ENCODE data around the gene METAP1D.

DNA sequence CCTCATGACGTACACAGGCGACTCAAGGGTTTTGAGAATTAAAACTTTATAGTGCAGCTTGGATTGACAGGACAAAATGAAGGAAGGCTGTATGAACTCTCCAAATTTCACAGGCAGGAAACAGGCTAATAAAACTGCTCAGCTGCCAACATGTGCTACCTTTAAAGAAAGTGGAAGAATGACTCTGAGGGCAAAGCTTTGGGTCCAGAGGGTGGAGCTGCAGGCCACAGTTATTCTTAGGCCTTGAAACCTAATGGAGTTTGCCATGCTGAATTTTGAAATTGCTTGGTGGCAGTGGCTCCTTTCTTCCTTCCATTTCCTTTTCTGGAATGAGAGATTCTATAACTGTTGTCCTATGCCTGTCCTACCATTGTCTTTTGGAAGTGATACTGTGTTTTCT lies 42.7 kb upstream of the METAP1D start:
- no peak for TF ChIP-seq POLR2A (IDR thresholded peaks at IDR 0.05)
- TF ChIP-seq, protein P1, sequence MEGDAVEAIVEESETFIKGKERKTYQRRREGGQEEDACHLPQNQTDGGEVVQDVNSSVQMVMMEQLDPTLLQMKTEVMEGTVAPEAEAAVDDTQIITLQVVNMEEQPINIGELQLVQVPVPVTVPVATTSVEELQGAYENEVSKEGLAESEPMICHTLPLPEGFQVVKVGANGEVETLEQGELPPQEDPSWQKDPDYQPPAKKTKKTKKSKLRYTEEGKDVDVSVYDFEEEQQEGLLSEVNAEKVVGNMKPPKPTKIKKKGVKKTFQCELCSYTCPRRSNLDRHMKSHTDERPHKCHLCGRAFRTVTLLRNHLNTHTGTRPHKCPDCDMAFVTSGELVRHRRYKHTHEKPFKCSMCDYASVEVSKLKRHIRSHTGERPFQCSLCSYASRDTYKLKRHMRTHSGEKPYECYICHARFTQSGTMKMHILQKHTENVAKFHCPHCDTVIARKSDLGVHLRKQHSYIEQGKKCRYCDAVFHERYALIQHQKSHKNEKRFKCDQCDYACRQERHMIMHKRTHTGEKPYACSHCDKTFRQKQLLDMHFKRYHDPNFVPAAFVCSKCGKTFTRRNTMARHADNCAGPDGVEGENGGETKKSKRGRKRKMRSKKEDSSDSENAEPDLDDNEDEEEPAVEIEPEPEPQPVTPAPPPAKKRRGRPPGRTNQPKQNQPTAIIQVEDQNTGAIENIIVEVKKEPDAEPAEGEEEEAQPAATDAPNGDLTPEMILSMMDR (IDR thresholded peaks at IDR 0.05): no peak
- no peak for TF ChIP-seq EP300 (IDR thresholded peaks at IDR 0.05)
- no peak for TF ChIP-seq POLR2AphosphoS5 (IDR thresholded peaks at IDR 0.05)
